Measurements from ENCODE around the gene HSPA4.
"Not testable (repeated sequence)": the region's sequence is repeated elsewhere in the genome, so short reads cannot be mapped to it uniquely, and the experiment has no call there.

Gene HSPA4

GRCh38 chr5:133128066-133128465, 76.3 kb downstream of the HSPA4 start:
- DNase-seq: no peak

- DNase-seq: no peak
Measured at GRCh38 chr5:133129289-133129688, 77.5 kb downstream of the HSPA4 start.

- DNase-seq: no peak
Measured at GRCh38 chr5:133129950-133130349, 78.1 kb downstream of the HSPA4 start.

GRCh38 chr5:133130387-133131118, 78.7 kb downstream of the HSPA4 start:
- DNase-seq: no peak

- DNase-seq: no peak
Measured at GRCh38 chr5:133132717-133133116, 80.9 kb downstream of the HSPA4 start.

- not testable (repeated sequence) for DNase-seq
Measured at GRCh38 chr5:133133241-133133640, 81.4 kb downstream of the HSPA4 start.

GRCh38 chr5:133136890-133137289, 85.1 kb downstream of the HSPA4 start:
- DNase-seq: not testable (repeated sequence)

GRCh38 chr5:133140311-133140710, 88.5 kb downstream of the HSPA4 start:
- DNase-seq: no peak

- DNase-seq: no peak
Measured at GRCh38 chr5:133141746-133142145, 89.9 kb downstream of the HSPA4 start.

GRCh38 chr5:133142782-133143181, 91.0 kb downstream of the HSPA4 start:
- no peak for DNase-seq

GRCh38 chr5:133144245-133144981, 92.6 kb downstream of the HSPA4 start:
- no peak for DNase-seq

GRCh38 chr5:133145436-133146170, 93.8 kb downstream of the HSPA4 start:
- DNase-seq: no peak

- no peak for DNase-seq
Measured at GRCh38 chr5:133147411-133147810, 95.6 kb downstream of the HSPA4 start.

- no peak for DNase-seq
Measured at GRCh38 chr5:133147815-133148567, 96.2 kb downstream of the HSPA4 start.

GRCh38 chr5:133149345-133149744, 97.5 kb downstream of the HSPA4 start:
- no peak for DNase-seq

GRCh38 chr5:133150909-133151544, 99.2 kb downstream of the HSPA4 start:
- DNase-seq: no peak

GRCh38 chr5:133154274-133155075, 102.7 kb downstream of the HSPA4 start:
- DNase-seq: no peak

- no peak for DNase-seq
Measured at GRCh38 chr5:133155326-133155969, 103.6 kb downstream of the HSPA4 start.

Measured in CD4-positive, alpha-beta T cell treated with Interleukin-12 subunit alpha and Interleukin-12 subunit beta, for 1 hour (primary cell).